PC-3 (cell line): Measurements from ENCODE around the gene BPIFB3.

Source experiments
- EZH2 ChIP-seq: fragments of 300-600 bp; sonication (generic); IDR thresholded peaks from one replicate; pipeline ENCODE4 v1.6.1; 2017; ENCODE audit warnings: antibody characterized with exemption, mild to moderate bottlenecking, low read length; ENCODE audit not compliant: unreplicated experiment
- EZH2phosphoT487 ChIP-seq: fragments of 300-600 bp; sonication (generic); IDR thresholded peaks from 2 replicates; pipeline ENCODE4 v1.6.1; 2018; ENCODE audit warnings: mild to moderate bottlenecking, antibody characterized with exemption, low read length, borderline replicate concordance
- TF ChIP-seq, protein P1 (sequence below): fragments of 300-600 bp; sonication (generic); conservative IDR thresholded peaks from 2 replicates; pipeline ENCODE4 v1.5.1; 2017; ENCODE audit warnings: antibody characterized with exemption, low read depth, mild to moderate bottlenecking, low read length

DNA sequence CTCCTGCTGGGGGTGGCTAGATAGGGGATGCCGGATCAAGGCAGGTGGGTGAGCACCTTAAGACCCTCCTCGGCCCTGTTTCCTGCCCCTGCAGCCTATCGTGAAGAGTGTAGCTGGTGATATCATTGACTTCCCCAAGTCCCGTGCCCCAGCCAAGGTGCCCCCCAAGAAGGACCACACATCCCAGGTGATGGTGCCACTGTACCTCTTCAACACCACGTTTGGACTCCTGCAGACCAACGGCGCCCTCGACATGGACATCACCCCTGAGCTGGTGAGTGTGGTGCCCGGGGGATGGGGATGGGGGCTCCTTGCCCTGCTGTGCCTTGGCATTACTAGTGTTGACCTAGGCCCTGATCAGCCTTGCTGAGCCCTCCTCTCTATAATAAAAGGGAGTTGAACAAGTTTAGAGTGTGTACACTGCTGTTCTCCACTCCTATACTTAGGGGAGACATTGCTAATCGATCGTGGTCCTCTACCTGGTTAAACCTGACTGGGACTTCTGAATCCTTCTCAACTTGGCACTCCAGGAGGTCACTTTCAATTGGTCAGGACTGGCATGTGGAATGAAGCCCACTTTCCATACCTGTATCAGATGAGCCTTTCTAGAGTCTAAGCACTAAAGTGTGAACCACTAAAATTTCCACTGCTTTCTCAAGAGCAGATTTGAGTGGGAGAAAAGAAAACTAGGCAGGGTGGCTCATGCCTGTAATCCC is 11.0 kb downstream of the BPIFB3 start:
- TF ChIP-seq, protein P1, sequence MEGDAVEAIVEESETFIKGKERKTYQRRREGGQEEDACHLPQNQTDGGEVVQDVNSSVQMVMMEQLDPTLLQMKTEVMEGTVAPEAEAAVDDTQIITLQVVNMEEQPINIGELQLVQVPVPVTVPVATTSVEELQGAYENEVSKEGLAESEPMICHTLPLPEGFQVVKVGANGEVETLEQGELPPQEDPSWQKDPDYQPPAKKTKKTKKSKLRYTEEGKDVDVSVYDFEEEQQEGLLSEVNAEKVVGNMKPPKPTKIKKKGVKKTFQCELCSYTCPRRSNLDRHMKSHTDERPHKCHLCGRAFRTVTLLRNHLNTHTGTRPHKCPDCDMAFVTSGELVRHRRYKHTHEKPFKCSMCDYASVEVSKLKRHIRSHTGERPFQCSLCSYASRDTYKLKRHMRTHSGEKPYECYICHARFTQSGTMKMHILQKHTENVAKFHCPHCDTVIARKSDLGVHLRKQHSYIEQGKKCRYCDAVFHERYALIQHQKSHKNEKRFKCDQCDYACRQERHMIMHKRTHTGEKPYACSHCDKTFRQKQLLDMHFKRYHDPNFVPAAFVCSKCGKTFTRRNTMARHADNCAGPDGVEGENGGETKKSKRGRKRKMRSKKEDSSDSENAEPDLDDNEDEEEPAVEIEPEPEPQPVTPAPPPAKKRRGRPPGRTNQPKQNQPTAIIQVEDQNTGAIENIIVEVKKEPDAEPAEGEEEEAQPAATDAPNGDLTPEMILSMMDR = no peak
- TF ChIP-seq EZH2 = no peak
- TF ChIP-seq EZH2phosphoT487 = no peak
